NCI-H2029 (cell line): ENCODE data around the gene DTNB.

ENCODE experiments used
- DNase-seq: peaks from one replicate; lab custom pipeline; 2025; lab: John Stamatoyannopoulos, UW

Gene DTNB

DNA sequence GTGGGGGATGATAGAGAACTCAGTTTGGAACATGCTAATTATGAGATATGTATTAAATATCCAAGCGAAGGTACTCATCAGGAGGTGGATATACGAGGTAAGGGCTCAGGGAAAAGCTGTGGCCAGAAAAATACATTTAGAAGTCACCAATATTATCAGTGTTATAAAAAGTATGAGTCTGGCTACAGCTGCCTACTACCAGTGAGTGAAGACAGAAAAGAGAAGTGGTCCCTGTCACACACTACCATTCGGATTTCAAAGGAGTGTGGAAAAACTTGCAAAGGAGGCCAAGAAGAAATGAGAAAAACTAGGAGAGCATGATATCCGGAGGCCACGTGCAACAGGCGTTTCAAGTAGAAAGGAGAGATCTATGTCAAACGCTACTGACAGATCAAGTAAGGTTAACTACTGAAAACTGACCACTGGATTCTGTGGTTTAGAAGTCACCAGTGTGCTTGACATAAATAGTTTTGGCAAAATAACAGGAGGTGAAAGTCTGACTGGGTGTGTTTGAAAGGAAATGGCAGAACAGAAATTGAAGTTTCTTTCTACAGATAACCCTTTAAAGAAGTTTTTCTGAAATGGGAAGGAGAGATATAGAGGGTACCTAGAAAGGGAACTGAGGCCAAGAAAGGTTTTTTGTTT is 213.0 kb downstream of the DTNB start:
- no peak for DNase-seq

DNA sequence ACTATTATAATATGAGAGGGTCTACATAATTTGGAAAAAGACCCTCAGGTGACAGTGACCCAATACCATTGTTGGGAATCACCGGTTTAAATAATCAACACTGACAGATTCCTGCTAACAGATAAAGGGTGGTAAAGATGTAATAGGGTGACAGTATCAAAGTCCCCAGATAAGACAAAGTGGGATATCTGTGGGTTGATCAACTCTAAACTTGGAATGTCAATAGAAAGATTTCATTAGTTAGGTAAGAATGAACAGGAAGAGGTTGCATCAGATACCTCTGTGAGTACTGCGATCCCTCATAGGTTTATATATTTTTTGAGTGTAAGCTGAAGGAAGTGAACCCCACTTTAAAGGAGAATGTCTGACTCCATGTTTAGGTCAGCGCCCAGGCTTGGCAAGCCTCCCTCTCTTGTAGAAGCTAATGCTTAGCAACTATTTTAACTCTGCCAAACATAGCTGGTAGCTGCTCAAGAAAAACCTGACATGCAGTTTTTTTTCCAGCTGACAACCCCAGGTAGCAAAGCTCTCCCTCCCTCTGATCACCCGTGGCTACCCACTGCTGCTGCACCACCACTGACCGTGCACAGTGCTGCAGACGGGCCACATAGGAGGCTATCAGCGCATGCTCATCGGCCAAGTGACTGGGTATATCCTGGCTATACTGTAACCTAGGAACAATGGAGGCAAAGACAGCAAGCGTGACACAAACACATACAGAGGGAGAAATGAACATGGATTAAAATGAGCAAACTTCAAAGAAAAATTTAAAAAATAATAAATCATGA is 218.4 kb downstream of the DTNB start:
- DNase-seq: no peak

DNA sequence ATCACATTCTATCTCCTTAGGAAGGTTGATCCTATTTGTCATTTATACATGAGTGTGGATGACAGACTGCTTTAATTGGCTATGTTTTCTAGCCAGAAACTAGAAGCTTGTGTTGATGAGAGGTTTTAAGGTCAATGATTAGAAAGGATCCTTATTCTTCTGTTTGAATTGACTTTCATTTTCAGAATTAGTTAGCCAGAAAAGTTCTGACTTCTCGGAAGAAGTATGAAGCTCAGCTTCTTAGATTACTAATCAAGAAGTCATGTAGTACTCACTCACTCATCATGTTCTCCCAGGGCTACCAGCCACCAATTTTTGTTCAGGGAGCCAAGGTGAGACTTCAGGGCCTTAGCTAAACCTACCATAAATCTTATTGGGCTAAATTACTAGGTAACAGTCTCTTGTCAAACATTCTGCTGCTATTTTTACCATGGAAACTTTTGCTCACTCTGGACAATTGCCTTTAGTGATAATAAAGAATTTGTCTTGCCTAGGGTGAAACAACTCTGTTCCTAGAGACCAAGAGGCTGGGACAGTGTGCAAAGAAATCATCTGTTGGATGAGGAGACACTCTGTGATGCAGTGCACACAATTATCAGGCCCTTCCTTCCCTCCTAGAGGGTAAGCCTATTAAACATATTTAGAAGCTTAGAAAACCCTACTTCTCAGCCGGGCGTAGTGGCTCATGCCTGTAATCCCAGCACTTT is 220.0 kb downstream of the DTNB start:
- no peak for DNase-seq

DNA sequence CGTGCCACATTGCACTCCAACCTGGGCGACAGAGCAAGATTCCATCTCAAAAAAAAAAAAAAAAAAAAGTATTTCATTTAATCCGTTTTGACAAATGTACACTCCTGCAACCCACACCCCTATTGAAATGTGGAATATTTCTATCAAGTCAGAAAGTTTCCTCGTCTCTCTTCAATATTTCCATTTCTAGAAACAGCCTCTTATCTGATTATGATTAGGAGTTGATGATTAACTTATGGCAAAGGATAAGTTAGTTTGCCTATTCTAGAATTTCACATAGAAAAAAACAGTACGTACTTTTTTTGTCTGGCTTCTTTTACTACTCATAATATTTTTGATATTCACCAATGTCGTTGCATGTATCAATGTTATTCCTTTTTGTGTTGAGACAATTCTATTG is 224.6 kb downstream of the DTNB start:
- no peak for DNase-seq

DNA sequence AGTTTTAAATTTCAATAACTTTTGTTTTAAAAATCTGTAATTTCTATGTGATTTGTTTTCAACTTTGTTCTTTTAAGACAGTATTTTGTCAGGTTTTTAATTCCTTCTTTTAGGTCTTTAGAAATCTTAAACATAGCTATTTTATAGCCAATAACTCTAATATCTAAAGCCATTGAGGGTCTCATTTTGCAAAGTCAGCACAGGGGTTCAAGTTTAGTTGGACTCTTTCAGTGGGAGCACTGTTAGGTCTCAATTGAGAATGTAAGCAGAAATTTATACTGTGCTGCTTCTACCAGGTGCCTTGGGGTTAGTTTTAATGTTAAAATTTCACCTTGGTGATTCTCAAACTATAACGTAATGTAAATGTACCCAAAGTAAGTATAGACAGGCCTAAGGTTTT is 226.4 kb downstream of the DTNB start:
- DNase-seq: no peak

DNA sequence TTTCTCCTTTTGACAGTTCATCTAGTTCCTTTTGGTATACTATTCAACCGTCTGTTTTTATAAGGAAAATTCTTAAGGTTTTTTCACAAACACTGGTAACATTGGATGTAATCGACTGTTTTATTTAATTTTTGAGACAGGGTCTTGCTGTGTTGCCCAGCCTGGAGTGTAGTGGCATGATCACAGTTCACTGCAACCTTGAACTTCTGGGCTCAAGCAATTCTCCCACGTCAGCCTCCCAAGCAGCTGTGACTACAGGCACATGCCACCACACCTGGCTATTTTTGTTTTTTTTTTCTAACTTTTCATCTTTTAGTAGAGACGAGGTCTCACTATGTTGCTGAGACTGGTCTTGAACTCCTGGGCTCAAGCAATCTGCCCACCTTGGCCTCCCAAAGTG is 227.3 kb downstream of the DTNB start:
- DNase-seq: no peak

DNA sequence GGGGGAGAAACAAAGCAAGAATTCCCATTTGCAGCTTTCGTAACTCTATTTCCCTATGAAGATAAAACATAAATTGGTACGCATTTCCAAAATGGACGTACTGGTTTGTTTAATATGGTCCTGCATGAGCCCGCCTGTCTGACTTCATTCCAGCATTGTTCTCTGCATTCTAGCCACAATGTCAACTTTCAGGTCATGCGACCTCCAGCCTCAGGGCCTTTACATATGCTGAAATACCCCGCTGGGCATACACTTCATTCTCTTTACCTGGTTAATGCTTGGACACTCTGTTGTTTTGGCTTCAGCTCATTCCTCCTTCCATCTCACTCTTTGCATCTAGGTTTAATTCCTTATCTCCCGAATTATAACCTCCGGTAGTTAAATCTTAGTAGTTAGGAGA is 227.9 kb downstream of the DTNB start:
- no peak for DNase-seq

DNA sequence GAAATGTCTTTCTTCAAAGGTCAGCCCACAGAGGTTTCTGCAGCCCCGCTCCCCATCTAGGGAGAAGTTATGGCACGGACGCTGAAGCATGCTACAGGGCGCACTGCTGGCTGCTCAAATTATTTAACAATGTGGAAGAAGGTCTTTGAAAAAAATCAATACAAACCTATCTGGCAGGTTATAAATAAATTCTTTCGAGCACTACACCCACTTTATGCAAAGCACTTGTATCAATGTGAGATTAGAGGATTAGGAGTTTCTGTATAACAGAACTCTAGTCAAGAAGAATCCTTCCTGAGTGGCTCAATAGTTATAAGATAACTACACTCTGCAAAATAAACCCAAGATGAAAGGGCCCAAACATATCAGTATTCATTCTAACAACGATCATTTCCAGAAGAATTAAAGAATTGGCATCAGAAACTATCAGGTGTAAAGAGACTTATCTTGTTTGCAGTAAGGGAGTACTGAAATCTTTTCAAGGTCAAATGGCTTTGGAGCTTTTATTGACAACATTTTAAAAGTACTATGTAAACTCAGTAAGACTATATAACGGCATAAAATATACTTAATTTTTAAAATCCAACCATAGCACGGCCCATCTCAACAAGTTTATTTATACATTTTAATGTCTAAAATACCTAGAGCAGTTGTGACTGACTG is 228.6 kb downstream of the DTNB start:
- no peak for DNase-seq

DNA sequence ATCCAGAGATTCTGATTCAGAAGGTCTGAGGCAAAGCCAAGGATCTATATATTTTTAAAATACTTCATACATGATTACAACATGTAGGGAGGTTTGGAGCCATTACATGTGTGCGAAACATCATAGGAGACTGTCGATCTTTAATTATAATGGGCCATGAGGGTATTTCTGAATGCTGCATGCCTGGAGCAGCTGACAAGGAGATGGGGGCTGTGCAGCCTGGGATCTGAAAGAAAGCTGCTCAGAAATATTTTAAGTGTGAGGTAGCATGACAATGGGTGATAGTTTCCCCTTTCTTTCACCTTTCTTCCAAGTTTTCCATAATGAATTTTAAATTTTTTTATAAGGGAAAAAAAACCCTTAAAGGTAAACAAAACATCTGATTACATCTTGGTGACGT is 229.6 kb downstream of the DTNB start:
- DNase-seq: no peak

DNA sequence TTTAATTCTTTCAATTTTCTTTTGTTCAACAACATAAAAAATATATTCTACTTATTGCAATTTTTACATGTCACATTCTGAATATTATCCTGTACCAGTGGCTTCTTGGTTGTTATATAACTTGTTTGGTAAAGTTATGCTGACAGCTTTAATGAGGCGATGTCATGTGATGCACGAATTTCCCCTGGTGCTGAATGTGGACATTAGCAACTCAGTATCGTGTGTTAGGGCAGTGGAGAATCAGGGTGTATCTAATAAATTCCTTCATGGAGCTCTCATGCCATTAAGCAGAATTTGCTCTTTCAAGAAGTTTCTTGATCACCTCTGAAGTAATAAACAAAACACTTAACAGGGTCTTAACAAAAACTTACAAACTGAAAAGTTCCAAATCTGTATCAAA is 232.0 kb downstream of the DTNB start:
- DNase-seq: no peak

DNA sequence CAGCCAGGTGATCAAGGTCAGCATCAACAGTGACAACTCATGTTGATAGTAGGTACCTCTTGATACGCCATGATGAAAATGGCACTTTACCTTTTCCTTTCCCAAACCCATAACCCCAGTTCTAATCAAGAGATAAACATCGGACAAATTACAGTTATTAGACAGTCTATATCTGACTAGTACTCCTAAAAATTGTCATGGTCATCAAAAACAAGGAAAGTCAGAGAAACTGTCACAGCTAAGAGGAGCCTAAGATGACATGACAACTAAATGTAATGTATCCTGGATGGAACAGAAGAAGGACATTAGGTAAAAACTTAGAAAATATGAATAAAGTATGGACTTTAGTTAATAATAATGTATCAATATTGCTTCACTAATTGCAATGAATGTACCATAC is 234.6 kb downstream of the DTNB start:
- no peak for DNase-seq

DNA sequence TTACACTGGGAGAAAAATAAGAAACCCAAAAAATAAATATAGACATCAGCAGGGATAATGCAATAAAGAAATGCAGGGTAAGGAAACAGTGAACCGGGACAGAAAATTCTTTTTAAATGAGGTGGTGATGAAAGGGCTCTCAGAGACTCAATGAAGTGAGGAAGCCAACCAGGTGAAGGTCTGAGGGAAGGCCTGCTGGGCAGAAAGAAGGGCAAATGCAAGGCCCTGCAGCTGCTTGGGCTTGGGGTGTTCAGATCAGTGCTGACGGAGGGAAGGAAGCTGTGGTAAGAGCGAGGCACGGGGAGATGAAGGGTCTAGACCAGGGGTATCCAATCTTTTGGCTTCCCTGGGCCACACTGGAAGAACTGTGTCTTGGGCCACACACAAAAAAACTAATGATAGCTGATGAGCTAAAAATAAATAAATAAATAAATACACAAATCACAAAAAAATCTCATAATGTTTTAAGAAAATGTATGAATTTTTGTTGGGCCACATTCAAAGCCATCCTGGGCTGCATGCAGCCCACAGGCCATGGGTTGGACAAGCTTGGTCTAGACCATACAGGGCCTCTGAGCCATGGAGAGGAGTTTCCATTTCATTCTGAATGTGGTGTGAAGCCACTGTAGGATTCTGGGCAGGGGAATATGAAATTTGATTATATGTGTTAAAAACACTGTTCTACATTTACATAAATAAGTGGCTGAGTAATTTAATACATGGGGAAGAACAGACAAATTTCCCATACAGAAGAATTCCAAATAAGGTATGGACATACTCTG is 235.3 kb downstream of the DTNB start:
- DNase-seq: no peak

DNA sequence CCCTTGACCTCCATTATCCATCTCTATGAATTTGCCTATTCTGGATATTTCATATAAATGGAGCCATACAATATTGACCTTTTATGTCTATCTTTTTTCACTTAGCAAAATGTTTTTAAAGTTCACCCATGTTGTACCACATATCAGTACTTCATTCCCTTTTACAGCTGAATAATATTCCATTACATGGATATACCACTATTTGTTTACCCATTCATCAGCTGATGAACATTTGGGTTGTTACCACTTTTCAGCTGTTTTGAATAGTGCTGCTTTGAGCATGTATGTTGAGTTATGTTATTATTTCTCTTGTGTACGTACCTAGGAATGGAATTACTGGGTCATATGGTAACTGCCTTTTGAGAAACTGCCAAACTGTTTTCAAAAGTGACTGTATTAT is 238.0 kb downstream of the DTNB start:
- DNase-seq: no peak

DNA sequence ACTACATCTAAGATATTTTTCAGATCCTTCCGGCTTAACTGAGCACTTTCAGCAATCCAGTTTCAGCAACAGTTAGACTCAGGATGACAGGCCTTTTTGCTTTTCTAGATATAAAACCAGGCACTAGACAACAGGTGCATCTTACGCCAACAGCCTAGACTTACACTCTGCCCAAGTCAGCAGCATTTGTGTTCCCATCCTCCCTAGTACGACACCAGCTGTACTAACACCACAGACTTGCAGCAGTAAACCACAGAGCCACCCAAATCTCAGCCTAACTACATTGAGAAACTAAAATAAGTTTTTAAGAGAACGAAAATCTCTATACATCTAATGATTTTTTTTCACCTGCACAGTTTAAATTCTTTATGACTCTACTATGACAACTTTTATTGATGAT is 241.8 kb downstream of the DTNB start:
- DNase-seq: no peak

DNA sequence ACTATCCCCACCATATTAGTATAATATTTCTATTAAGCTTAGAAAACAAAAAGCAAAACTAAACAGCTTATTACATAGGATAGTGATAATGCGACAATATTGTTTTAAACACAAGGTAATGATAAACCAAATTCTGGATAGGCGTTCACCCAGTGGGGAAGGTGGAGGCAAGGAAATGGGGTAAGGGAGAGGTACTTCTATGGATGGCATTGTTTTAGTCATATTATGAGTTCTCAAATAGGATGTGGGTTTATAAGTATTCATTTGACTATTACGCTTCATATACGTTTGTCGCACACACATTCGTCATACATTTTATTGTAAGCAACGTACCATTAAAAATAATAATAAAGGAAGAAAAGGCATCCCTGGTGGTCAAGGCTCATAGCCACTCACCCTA is 242.8 kb downstream of the DTNB start:
- DNase-seq: no peak

DNA sequence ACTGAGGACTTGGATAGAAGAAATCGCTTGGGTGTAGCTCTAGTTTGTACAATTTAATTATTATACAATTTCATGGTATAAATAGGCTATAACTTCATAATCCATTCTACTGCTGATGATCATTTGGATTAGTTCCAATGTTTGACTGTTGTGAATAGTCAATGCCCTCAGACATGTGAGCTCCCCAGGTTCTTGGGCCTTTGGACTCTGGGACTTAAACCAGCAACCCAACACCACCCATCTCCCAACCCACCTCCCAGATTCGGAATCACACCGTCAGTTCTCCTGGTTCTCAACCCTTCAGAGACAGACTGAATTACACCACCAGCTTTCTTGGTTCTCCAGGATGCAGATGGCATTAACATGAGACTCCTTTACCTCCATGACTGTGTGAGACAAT is 247.1 kb downstream of the DTNB start:
- DNase-seq: no peak

DNA sequence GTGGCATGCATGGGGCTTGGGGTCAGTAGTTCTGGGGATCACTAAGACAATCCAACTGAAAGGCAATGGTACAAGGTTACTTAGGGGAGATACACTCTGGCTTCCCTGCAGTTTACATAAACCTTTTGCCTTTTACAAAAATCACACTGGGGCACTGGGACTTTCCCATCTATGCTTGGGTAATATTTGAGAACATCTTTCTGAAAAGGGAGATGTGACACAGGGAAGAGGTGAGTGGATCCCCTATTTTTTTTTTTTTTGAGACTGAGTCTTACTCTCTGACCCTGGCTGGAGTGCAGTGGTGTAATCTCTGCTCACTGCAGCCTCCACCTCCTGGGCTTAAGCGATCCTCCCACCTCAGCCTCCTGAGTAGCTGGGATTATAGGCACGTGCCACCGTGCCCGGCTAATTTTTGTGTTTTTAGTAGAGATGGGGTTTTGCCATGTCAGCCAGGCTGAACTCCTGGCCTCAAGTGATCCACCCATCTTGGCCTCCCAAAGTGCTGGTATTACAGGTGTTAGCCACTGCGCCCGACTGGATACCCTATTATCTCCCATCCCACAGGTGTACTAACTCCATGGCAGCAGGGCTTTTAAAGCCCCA is 248.8 kb downstream of the DTNB start:
- DNase-seq: no peak

DNA sequence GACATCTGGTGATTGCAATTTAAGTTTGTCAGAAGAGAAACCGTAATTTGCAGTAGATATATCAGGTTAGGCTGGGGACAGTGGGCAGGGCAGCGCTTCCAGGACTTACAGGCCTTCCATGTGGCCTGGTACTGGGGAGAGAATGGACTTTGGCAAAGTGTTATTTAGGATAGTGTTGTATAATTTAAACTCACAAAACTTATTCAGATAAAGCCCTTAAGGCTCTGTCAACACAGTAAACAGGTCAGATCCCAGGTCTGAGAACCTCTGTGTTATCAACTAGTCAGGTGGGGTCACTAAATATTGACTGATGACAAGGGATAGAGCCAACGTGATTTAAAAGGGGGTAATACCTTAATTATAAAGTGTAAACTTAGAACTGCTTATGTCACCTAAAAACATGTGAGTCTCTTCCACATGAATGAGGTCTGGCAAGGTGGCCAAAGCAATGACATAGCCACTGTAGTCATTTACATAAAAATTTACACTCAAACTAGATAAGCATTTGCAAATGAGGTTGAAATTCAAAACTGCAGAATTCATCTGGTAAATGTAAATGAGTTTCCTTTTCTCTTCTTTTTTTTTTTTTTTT is 251.5 kb downstream of the DTNB start:
- DNase-seq: no peak

DNA sequence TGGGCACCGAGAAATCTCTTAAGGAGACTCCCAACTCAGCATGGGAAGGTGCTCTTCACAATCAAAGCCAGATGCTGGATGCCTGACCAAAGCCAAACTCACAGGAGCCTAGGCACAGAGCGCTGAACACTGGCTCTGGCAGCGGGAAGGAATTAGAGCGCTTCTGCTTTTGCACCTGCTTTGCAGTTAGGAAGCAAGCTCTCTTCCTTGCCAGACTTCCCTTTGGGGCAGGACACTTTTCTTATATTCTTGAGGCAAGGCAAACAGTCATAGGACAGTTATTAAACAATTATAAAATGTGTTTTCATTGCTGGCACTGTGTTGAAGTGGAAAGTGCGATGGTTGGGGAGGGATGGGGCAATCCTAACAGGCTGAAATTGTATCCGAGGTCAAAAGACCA is 252.1 kb downstream of the DTNB start:
- no peak for DNase-seq

DNA sequence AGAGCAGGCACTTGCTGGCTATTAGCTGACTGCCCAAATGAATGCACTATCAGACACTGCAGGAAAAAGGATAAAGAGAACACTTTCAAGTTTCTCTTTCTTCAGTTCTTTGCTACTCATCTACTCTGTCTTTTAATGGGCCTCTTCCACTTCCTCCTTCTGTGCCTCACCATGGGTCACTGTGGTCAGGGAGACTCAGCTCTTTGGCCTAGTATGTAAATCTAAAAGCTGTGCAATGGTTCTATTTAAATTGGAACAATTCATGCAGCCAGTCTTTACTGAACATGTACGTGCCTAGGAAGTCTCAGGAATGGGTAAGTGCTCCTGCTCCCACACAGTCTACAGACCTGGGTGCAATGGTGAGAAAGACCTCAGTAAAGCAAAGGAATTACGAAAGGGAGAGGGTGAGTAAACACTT is 252.5 kb downstream of the DTNB start:
- DNase-seq: no peak

DNA sequence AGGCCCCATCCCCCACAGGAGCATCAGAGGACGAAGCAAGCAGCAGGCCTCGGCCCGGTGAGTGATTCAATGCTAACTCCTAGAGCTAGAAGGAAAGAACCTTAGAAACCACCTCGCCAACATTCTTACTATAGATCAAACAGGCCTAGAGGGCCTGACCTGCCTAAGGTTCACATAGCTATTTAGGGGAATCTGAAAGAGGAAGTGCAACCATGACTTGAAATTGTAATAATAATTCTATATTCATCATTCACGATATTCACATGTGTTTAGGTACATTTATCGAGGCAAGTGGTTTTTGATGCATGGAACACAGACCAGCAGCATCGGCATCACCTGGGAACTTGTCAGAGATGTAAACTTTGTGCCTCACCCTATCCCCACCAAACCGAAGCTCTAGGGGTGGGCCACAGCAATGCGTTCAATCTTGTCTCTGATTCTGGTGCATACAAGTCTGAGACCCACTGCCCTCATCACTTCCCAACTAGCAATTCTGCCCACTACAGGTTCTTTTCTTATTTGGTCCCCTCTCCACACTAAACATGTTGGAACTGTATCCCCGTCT is 253.6 kb downstream of the DTNB start:
- no peak for DNase-seq
